Activated CD4-positive, alpha-beta T cell treated with anti-CD3 and anti-CD28 coated beads, Interleukin-2, amount 50 U/mL, for 4 hours (primary cell): Measurements from ENCODE around the gene NBEAL2.

ENCODE experiments used
- DNase-seq, 2 experiments: peaks; one replicate each; pipeline ENCODE4 v3.0.0-alpha.2; 2020

NBEAL2 gene

GRCh38 chr3:46943237-46944187 lies 36.0 kb upstream of the NBEAL2 start:
- DNase-seq, result no peak

DNA sequence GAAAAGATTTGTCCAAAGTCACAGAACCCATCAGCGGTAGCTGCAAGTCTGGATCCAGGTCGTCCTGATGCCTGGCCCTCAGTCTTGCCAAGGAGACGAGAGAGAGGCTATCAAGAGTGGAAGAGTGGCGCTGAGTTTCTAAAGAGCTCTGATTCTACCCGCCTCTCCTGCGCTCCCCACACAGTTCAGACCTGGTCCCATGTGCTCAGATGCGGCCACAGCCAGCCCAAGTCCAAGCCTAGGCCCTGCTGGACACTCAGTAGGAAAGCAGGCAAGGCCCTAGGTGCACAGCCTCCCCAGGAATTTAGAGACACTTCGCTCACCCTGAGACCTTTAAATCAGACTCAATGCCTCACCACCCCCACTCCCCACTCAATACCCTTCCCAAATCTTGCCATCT lies 35.3 kb upstream of the NBEAL2 start:
- DNase-seq, result no peak

DNA sequence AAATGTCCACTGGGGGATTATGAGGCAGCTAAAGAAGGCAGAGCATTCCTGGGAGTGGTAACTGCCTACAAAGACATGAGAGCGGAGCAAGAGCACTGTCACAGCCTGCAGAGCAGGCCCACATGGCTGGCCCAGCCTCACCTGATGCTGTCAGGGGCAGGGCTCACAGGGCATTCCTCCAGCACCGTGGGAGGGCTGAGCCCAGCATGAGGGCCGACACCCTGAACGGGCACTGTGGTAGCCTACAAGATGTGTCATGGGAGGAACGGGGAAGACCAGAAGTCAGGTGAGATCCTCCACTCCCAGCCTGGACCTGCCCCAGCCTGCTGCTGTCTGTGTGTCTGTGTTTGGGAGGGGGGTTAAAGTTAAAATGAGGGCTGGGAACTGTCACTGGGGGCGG lies 33.0 kb upstream of the NBEAL2 start:
- DNase-seq, result no peak

- peak; percentile 51 to 60 for DNase-seq
Measured at GRCh38 chr3:46946856-46947545, 32.5 kb upstream of the NBEAL2 start.

DNA sequence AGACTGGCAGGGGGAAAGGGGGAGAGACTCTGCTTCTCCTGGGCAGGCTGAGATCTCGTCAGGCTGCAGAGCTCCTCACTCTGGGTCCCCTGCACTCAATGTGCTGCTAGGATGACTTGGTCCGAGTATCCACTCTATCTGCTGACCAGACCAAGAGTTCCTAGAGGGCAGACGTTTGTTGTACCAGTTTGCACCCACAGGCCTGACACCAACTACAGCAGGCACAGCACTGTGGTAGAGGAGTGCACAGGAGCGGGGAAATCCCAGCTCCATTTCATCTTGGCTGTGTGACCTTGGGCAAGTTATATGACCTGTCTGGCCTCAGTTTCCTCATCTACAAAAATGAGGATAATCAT lies 31.9 kb upstream of the NBEAL2 start:
- DNase-seq, result no peak

- peak; percentile 61 to 63 for DNase-seq
Measured at GRCh38 chr3:46947981-46948791, 31.3 kb upstream of the NBEAL2 start.

DNA sequence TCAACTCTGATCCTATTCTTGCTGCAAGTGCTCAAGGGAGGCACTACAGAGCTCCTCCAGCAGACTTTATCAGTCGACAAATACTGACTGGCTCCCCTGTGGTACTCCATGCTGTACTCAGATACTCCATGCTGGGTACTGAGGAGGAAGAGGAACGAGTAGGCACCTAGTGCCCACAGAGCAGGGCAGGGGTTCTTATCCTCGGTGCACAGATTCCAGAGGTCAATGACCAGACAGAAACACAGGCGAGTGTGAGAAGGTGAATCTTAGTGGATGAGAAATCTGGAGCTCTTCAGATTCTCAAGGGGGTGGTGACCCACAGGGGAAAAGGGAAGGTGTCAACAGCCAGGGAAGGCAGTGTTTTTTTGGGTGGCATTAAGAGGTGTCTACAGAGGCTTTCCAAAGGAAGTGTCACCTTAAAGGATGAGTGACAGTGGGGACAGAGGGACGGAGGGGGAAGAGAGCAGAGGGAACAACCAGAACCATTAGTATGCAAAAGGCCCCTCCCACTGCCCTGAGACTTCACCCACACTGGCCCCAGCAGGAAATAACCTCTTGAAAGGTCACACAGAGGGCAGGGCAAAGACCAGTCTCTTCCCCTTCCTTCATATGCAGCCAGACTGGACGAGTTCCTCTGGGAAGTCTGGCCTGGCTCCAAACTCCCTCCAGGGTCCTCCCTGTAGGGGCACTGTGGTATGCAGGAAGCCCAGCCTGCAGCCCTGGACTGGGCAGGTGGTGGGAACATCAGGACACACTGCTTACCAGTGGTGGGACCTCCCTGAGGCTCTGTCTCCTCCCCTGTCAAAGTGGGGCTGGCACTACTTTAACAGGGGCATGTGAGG lies 30.4 kb upstream of the NBEAL2 start:
- no peak for DNase-seq

- DNase-seq, result no peak
Measured at GRCh38 chr3:46950177-46950576, 29.3 kb upstream of the NBEAL2 start.

DNA sequence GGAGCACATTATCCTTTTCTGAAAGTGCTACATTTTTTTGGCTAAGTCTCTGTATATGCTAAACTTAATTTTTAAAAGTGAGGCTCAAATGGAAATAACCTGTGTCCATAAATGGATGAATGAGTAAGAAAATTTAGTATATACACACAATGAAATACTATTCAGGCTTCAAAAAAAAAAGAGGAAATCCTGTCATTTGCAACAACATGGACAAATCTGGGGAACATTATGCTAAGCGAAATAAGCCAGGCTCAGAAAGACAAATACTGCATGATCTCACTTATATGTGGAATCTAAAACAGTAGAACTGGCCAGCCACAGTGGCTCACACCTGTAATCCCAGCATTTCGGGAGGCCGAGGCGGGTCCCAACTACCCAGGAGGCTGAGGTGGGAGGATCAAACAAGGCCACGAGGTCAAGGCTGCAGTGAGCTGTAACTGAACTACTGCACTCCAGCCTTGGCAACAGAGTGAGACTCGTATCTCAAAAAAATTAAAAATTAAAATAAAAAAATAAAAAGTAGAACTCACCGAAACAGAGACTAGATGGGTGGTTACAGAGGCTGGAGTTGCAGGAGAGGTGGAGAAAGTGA lies 28.7 kb upstream of the NBEAL2 start:
- DNase-seq, result no peak

- no peak for DNase-seq
Measured at GRCh38 chr3:46952813-46953212, 26.7 kb upstream of the NBEAL2 start.

- no peak for DNase-seq
Measured at GRCh38 chr3:46953234-46954010, 26.0 kb upstream of the NBEAL2 start.

- no peak for DNase-seq
Measured at GRCh38 chr3:46954178-46954577, 25.3 kb upstream of the NBEAL2 start.

DNA sequence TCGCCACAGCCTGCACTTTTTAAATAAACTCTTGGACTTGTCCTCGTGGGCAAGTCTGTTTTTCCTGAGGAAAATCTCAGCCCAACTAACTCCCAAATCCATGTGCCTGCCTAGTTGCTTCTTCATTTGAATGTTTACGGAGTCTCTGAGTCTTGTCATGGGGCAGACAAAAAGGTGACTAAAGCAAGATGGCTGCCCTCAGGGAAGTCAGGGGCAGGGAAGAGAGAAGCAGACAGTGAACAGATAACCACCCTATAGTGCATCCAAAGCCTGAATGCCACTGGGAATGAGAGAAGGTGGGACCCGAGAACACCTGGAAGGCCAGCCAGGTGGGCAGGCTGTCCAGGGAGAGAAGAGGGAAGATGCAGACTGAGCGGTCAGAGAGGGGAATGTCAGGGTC lies 24.3 kb upstream of the NBEAL2 start:
- no peak for DNase-seq

GRCh38 chr3:46955801-46956259 lies 23.6 kb upstream of the NBEAL2 start:
- no peak for DNase-seq

GRCh38 chr3:46957092-46957820 lies 22.2 kb upstream of the NBEAL2 start:
- no peak for DNase-seq

DNA sequence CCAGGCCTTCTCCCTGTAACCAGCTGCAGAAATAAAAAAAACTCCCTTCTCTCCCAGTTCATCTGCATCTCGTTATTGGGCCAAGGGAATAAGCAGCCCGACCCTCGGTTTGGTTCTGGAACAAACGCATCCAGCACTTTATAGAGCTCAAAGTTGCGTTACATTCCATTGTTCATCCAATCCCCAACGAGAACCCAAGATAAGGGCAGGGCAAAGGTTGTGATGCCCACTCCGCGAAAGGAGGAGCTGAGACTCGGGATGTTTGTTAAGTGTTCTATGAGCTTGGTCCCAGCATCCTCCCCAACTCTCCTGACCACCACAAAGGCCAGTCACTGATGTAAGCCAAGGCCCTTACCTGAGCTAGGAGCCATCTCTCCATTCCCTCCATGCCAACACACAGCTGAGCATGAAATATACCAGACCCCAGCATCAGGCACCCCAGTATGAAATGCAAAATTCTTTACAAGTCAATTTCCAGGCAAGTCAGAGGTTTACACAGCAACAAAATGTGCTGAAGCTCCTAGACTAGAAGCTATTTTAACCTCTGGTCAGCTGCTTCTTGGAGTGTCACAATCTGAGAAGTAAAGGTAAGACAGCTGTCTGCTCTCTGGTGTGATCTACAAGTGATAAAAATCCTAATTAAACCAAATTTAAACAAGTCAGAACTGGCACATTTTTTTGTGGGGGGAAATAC lies 20.9 kb upstream of the NBEAL2 start:
- no peak for DNase-seq

- DNase-seq, result peak; percentile 34 to 50
Measured at GRCh38 chr3:46959161-46959511, 20.3 kb upstream of the NBEAL2 start.

DNA sequence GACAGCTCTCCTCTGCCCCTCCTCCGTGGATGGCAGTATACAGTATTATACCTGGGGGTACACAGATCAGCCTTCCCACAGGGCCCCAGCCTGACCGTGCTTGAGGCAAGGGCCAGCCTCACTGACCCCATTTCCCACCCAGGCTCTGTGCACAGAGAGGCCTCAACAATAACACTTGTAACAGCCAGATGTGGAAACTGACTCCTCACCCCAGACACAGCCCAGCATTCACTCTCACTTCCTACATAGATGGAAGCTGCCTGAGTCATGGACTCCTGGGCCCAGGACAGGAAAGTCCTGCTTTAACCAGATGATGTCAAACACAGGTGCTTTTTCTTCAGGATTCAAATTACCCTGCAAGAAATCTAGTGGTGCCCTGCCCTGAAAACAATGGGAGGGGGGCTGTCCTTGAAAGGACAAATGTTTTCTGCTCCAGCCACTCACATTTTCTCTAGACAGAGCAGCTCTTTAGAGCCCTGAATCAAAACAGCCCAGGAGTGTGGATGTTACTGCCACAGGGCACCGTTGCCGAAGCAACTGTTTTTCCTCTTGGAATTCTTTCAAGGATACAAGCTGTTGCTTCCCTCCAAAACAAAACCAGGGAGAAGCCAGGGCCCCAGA lies 19.3 kb upstream of the NBEAL2 start:
- DNase-seq, result no peak

DNA sequence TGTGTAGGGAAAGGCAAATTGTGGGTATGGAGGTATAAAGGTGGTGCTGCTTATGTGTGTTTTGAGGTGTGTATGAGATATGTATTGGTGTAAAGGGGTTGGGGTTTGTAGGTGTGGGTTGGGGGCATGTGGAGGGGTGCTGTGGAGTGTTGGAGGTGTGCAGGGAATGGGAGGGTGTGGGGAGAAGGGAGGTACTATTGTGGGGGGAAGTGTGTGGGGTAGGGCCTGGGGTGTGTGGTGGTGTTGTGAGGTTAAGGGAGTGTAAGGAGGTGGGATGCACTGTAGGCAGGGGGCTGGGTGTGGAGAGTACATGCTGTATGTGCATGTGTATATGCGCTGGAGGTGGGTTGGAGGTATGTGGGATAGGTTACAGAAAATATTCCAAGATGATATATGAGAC lies 18.6 kb upstream of the NBEAL2 start:
- DNase-seq, result no peak
